ENCODE measurements around the gene CLTCL1. TPM values are rescaled to one million over a fixed set of nuclear protein-coding genes. Genes with fewer than 3 reads are reported as not detected.

CLTCL1 gene
- total and polyA plus RNA-seq, 9 of the 15 experiments (the other 6 are each of a cell fraction or from before 2014, with no cell fraction given), result 1.1 to 11.7 (median 5.0) TPM

- no peak overlapping the region for H3K4me2 ChIP-seq (ENCODE audit: insufficient read depth, low read length)
- no peaks in the 10 kb centered on the region for H3K36me3 ChIP-seq (ENCODE audit: control insufficient read depth, insufficient read depth, low read length)
- peaks cover 0 to 6% of the 10 kb centered on the region in 2 experiments; a peak in 3 of 5 replicates for H3K4me1 ChIP-seq (replicated peaks in 1 of 2; ENCODE audit: control insufficient read depth in 2 of 2, insufficient read depth in 2 of 2, low read length in 2 of 2)
- ATAC-seq (peak; percentile 29), DNase-seq (ENCODE audit: extremely low read depth in 1 of 4, low spot score in 3 of 4) (peak in 1 of 4 experiments; percentile 51), FAIRE-seq (peak; percentile 74)
- in situ Hi-C loops (cut with MboI), result no loop called here
- intact Hi-C loops (cut with micrococcal nuclease), result loop anchor here (2.0 kb wide), 1 partner anchor 49 kb away; the partner anchor contains the start of gene ESS2
- no peaks in the 10 kb centered on the region for H3K9me1 ChIP-seq (ENCODE audit: control insufficient read depth, insufficient read depth, low read length)
- H3K4me3 ChIP-seq, result no peak overlapping the region
- no peaks in the 10 kb centered on the region; the same call in 1 of the 2 replicates for H4K20me1 ChIP-seq (replicated peaks; ENCODE audit: control insufficient read depth, insufficient read depth, low read length)
- H2AFZ ChIP-seq (ENCODE audit: low read depth, low read length), result 0 out of 2 replicates have a peak overlapping the region, but pooled peaks have one; percentile 11
- peaks cover 5% of the 10 kb centered on the region for H3K9me3 ChIP-seq (replicated peaks; ENCODE audit: control insufficient read depth, insufficient read depth, low read depth, low read length)
- ChIA-PET CTCF (ENCODE audit: low intra/inter-chr PET ratio) (no interaction called here), POLR2A (interaction anchor here (0.6 to 10.0 kb wide), 13 partner anchors 8 to 1045 kb away, joined by 3 to 191 read pairs (median 3); partner anchors contain the start of genes HIRA and SLC25A1)
- no peaks in the 10 kb centered on the region for H3K79me2 ChIP-seq (ENCODE audit: control insufficient read depth, insufficient read depth, low read length)
- H3K27me3 ChIP-seq (ENCODE audit: control insufficient read depth in 2 of 2, insufficient read depth in 2 of 2, low read length in 2 of 2), result peaks cover 66 to 82% of the 10 kb centered on the region in 2 experiments
- WGBS (ENCODE audit: insufficient coverage, low coverage, missing lambda C conversion rate), result 31% methylated on average over 6 of the region's 6 CpGs
- H3K27ac ChIP-seq (ENCODE audit: extremely low read depth, low read depth, low read length), result no peak overlapping the region
- H3K9ac ChIP-seq (ENCODE audit: insufficient read depth in 1 of 2, low read depth in 2 of 2, low read length in 2 of 2), result no peak overlapping the region
- BruUV-seq (replicated peaks), result no TSS peak
- TF ChIP-seq TEAD1 (CRISPR knock-in tag; IDR thresholded peaks at IDR 0.05), result 0 out of 4 replicates have a peak, but pooled peaks of 1 of the 2 experiments have one; percentile 14
- TF ChIP-seq ELF2 (CRISPR knock-in tag; IDR thresholded peaks at IDR 0.05), result no peak
- TF ChIP-seq ZNF165 (CRISPR knock-in tag; IDR thresholded peaks at IDR 0.05; ENCODE audit: borderline replicate concordance), result no peak
- 0 out of 2 replicates have a peak, but pooled peaks have one; percentile 16 for TF ChIP-seq USF1 (CRISPR knock-in tag; IDR thresholded peaks at IDR 0.05)
- no peak for TF ChIP-seq ZC3H11A (IDR thresholded peaks at IDR 0.05; ENCODE audit: low read depth, low read length)
- TF ChIP-seq ZNF707 (CRISPR knock-in tag; conservative IDR thresholded peaks at IDR 0.05), result no peak
- TF ChIP-seq SREBF2 (CRISPR knock-in tag; IDR thresholded peaks at IDR 0.05), result no peak
- TF ChIP-seq SIN3A (IDR thresholded peaks at IDR 0.05; ENCODE audit: borderline replicate concordance in 2 of 2, control insufficient read depth in 1 of 2, low read depth in 2 of 2, low read length in 2 of 2), result no peak
- no peak for TF ChIP-seq NBN (IDR thresholded peaks at IDR 0.05; ENCODE audit: low read depth)
- no peak for TF ChIP-seq BCLAF1 (IDR thresholded peaks at IDR 0.05; ENCODE audit: borderline replicate concordance in 1 of 2, control insufficient read depth in 1 of 2, low read depth in 2 of 2, low read length in 1 of 2)
- peak; percentile 3; the same call in 1 of the 2 replicates for TF ChIP-seq ZNF143 (CRISPR knock-in tag; IDR thresholded peaks at IDR 0.05)
- TF ChIP-seq EP400 (IDR thresholded peaks at IDR 0.05), result no peak
- TF ChIP-seq CBX1 (IDR thresholded peaks at IDR 0.05; ENCODE audit: low read depth), result 0 out of 2 replicates have a peak, but pooled peaks have one; percentile 53
- no peak for TF ChIP-seq ZBTB7A (IDR thresholded peaks at IDR 0.05; ENCODE audit: borderline replicate concordance, control insufficient read depth, low read depth, low read length)
- TF ChIP-seq ARID3A (IDR thresholded peaks at IDR 0.05; ENCODE audit: borderline replicate concordance, low read depth, low read length), result no peak
- peak; percentile 96 for TF ChIP-seq ZNF316 (IDR thresholded peaks at IDR 0.05)
- no peak for TF ChIP-seq CREM (IDR thresholded peaks at IDR 0.05; ENCODE audit: low read depth)
Observed at GRCh38 chr22:19193879-19194278, 97.6 kb downstream of the CLTCL1 start.
